T-helper 1 cell treated with Interleukin-12 subunit alpha and Interleukin-12 subunit beta and Interleukin-4 antibody, amounts not matched to agents 30 ng/mL and 1 ng/mL, for 36 hours (primary cell): ENCODE data around the gene TPM2. TPM values are rescaled to one million over a fixed set of nuclear protein-coding genes. Genes with fewer than 3 reads are reported as not detected.
"Not testable (repeated sequence)": the region's sequence is repeated elsewhere in the genome, so short reads cannot be mapped to it uniquely, and the experiment has no call there.

Experiments
- intact Hi-C: fragments of 100-400 bp; cut with micrococcal nuclease; formaldehyde crosslinking; loops from one replicate; pipeline ENCODE4 v1.15.1; 2024
- total RNA-seq: library from RNA; stranded (reverse); gene quantifications from 2 replicates; pipeline ENCODE4 v1.2.3, GENCODE V29; 2022

Gene TPM2
- total RNA-seq, 1 donor from 2014 or later, result 4.6 TPM

GRCh38 chr9:35636877-35637246, 52.9 kb downstream of the TPM2 start:
- intact Hi-C loops, result not testable (repeated sequence)

GRCh38 chr9:35636135-35636876, 53.4 kb downstream of the TPM2 start:
- intact Hi-C loops, result no loop called here

GRCh38 chr9:35635730-35636129, 54.0 kb downstream of the TPM2 start:
- intact Hi-C loops, result no loop called here

Other genes starting within 250 kb of the TPM2 start
- 3.6 and 3.8 TPM in 2 replicates for gene RUSC2, start 199.8 kb downstream of the TPM2 start, total RNA-seq
- 32.6 and 37.1 TPM in 2 replicates for gene TESK1, start 84.7 kb downstream of the TPM2 start, total RNA-seq
- gene CD72, start 71.5 kb downstream of the TPM2 start, total RNA-seq, result 6.9 and 7.6 TPM in 2 replicates
- 218 and 222 TPM in 2 replicates for gene SIT1, start 39.0 kb downstream of the TPM2 start, total RNA-seq
- 4,811 and 5,239 TPM in 2 replicates for gene RMRP, start 31.9 kb downstream of the TPM2 start, total RNA-seq
- gene CCDC107, start 31.6 kb downstream of the TPM2 start, total RNA-seq, result 29.0 and 32.1 TPM in 2 replicates
- gene ARHGEF39, start 24.7 kb downstream of the TPM2 start, total RNA-seq, result 7.8 and 8.7 TPM in 2 replicates
- gene CA9, start 16.0 kb downstream of the TPM2 start, total RNA-seq, result 0.15 TPM in 1 of 2 replicates, not detected in the other
- gene TLN1, start 42.3 kb upstream of the TPM2 start, total RNA-seq, result 378 and 380 TPM in 2 replicates
- gene CREB3, start 42.7 kb upstream of the TPM2 start, total RNA-seq, result 22.9 and 24.0 TPM in 2 replicates
- gene GBA2, start 59.3 kb upstream of the TPM2 start, total RNA-seq, result 61.0 and 63.1 TPM in 2 replicates
- 26.3 and 26.5 TPM in 2 replicates for gene RGP1, start 59.4 kb upstream of the TPM2 start, total RNA-seq
- not detected in 2 replicates for gene MSMP, start 64.4 kb upstream of the TPM2 start, total RNA-seq
- 10.4 and 12.0 TPM in 2 replicates for gene NPR2, start 101.7 kb upstream of the TPM2 start, total RNA-seq
- gene SPAG8, start 122.3 kb upstream of the TPM2 start, total RNA-seq, result 0.90 and 0.96 TPM in 2 replicates
- gene HINT2, start 125.1 kb upstream of the TPM2 start, total RNA-seq, result 50.5 and 51.0 TPM in 2 replicates
- not detected in 2 replicates for gene FAM221B, start 138.8 kb upstream of the TPM2 start, total RNA-seq
- 1.7 and 2.5 TPM in 2 replicates for gene TMEM8B, start 139.3 kb upstream of the TPM2 start, total RNA-seq
- gene OR13J1, start 180.5 kb upstream of the TPM2 start, total RNA-seq, result not detected in 2 replicates
- not detected in 2 replicates for gene HRCT1, start 216.3 kb upstream of the TPM2 start, total RNA-seq
- gene SPAAR, start 219.6 kb upstream of the TPM2 start, total RNA-seq, result not detected in 2 replicates